HG03097 (cell line): ENCODE results near the gene TCEAL2.
A peak's percentile ranks its signal among the peaks of the same experiment; 100 is the strongest.
"Not testable (repeated sequence)": the region's sequence is repeated elsewhere in the genome, so short reads cannot be mapped to it uniquely, and the experiment has no call there.

Experiments used
- ATAC-seq: cut with Tn5 transposase; IDR thresholded peaks from one replicate; pipeline ENCODE4 v1.9.1; 2021; ENCODE audit not compliant: unreplicated experiment, low FRiP score

The TCEAL2 gene

DNA sequence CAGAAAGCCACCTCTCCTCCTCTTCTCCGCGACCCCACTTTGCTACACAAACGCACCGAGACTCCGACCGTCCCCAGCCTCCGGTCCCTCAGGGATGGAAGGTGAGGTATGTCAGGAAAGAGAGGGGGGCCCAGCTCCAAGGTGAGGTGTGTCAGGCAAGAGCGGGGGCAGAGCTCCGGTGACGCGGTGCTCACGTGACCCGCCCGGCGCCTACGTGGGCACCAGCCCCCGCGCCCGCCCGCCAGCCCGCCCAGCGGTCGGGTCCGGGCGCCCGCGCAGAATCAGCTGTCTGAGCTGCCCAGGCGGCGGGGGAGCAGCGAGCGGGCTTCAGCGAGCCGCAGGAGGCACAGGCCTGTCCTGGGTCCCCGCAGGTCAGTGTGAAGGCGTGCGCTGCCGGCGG lies at the start of gene TCEAL2:
Gene TCEAL2 (plus strand): TSS at position 244 of the 400 bp plus-strand sequence. CDS start 1,152 bp downstream, outside the sequence.
- ATAC-seq, result not testable (repeated sequence)

DNA sequence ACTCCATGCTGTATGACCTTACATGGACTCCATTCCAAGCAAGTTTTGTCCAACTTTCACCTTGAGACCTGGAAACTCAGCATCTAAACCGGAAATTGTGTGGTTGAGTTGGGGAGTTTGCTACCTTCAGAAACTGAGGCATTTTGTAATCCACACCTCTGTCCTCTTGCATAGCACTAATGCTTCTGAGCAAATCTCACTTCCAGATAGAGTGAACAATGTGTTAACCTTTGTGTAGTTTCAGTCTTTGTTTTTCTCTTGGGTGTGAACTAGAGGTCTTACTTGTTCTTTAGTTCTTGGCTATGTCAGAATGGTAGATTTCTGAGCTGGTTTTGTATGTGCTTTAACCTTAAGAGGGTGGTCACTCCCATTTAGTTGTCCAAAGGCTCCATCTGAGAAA lies 48.1 kb upstream of the TCEAL2 start:
- ATAC-seq, result no peak

DNA sequence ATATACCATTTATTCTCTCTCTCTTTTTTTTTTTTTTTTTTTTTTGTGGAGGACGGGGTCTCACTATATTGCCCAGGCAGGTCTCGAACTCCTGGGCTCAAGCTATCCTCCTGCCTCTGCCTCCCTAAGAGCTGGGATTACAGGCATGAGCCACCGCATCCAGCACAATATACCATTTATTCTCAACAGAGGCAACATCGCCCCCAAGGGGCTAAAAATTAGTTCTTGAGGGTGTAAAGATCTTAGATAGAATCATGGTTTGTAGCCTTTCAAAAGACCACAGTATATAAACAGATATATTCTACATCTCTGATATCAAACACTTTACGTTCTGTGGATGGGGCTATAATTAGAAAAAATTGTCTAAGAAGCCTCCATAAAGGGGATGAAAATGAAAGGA lies 39.8 kb upstream of the TCEAL2 start:
- no peak for ATAC-seq

DNA sequence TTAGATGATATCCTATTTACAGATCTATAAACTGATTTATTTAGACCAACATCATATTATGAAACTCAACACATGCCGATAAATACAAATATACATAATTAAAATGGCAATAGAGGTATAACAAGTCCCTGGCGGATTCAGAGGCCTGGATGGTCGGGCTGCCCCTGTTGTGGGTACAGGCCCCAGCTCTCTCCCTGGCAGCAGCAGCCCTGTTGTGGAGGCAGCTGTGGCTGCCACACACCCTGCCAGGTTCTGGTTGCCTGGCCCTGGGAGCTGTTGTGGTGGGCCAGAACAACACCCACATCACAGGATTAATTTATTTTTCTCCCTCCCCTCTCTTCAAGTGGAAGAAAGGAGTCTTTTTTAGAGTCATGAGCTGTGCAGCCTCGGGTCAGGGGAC lies 12.1 kb upstream of the TCEAL2 start:
- no peak for ATAC-seq

DNA sequence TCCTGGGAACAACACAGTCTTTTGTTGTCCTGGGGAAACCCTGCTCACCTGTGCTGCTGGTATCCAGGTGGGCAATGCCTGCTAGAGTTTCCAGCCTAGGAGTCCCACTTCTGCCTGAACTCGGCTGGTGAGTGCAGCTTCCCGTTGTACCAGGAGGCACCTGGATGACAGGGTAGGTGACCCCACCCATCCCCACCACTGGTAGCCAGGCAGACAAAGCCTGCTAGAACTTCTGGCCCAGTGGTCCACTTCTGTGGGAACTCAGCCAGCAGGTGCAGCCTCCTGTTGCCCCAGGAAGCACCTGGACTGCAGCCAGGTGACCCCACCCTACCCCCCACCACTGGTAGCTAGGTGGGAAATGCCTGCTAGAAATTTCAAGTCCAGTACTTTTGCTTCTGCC lies 9.7 kb upstream of the TCEAL2 start:
- ATAC-seq, result no peak

DNA sequence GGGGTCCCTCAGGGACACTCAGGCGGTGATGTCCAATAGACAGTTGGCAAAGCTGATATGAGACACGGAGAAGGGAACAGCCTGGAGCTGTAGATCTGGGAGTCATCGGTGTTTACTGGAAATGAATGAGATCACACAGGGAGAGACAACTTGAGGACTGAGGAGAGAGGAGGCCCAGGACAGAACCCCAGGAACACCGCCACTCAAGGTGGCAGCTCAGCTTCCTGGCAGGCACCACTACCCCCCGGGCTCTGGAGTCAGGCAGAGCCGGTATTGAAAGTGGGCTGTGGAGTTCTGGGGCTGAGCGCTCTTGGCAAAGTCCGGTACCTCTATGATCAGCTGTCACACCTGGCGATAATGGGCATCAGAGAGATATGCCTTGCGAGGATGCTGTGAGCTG lies 465 bp upstream of the TCEAL2 start:
- ATAC-seq, result not testable (repeated sequence)

DNA sequence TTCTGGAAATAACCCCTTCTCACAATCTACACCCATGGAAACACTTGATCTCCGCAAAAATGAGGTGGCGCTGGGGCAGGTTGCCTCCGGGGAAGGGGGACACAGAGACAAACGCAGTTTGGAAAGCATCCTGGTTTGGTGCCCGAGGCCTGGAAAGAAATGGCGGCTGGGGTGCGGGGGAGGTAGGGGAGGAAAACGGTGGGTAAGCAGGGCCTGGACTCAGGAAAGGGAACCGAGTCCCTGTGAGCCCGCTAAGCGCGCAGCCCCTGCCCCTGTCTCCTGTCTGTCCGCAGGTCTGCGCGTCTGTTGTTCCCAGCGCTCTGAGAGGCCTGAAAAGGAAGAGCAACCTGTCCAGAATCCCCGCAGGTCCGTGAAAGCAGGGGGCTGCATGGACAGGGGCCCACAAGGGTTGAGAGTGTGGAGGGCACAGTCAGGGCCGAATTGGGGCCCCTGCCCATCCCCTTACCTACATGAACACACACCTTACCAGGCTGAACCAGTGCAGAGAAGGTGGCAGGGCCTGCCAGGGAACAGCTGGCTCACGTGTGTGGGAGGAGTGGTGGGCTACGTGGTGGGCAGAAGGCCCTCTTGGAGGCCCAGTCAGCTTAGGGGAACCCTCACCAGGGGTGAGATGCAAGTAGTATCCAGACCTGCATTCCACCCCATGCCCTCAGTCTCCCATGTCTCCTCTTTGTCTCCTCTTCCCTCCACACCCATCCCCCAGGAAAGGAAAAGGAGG lies 770 bp downstream of the TCEAL2 start:
- not testable (repeated sequence) for ATAC-seq

DNA sequence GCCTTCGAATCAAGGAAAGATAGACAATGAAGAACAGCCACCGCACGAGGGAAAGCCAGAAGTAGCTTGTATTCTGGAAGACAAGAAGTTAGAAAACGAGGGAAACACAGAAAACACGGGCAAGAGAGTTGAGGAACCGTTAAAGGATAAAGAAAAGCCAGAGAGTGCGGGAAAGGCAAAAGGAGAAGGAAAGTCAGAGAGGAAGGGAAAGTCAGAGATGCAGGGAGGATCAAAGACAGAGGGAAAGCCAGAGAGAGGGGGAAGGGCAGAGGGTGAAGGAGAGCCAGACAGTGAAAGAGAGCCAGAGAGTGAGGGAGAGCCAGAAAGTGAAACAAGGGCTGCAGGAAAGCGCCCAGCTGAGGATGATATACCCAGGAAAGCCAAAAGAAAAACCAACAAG lies 1.4 kb downstream of the TCEAL2 start:
- ATAC-seq, result no peak

DNA sequence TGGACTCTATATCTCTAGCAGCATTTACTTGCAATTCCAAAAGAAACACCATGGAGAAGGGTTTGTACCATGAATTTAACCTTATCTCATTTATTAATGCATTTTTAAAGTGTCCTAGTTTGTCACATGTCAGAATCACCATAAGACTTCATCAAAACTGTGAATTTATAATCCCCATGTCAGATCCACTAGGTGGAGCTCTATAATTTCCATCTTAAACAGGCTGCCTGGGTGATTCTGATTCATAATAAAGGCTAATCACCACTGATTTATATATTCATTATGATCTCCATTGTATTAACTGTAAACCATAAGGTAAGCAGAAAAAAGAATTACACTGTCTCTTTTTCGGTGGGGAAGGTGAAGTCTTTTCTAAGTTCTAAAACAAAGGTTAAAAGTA lies 4.0 kb downstream of the TCEAL2 start:
- ATAC-seq, result no peak

DNA sequence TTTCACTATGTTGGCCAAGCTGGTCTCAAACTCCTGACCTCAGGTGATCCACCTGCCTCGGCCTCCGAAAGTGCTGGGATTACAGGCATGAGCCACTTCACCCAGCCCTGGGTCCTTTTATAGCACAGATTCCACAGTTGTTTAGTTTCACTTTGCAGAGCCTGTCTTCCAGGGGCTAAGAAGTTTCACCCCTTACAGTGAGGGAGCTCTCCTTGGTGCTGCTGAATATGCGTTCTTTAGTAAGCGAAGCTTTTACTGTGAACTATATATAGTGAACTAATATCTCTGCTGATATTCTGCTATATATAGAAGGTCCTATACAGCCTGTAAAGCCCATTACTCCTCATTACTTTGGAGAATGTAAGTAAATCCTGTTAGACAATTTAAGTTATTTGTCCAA lies 12.6 kb downstream of the TCEAL2 start:
- no peak for ATAC-seq

DNA sequence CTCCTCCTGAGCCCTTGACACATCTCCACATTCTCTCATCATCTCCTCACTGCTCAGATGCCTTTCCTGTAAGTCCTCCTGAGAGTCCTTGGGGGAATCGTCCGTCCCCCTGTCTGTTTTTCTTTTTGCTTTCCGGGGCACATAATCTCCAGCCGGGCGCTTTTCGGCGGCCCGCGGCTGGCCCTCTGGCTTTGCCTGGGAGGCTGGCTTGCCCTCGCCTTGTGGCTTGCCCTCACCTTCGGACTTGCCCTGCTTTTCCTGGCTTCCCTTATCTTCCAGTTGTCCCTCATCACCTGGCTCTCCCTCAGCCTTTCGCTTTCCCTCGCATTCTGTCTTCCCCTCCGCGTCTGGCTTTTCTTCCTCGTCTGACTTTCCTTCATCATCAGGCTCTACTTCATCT lies 15.4 kb downstream of the TCEAL2 start:
- ATAC-seq, result not testable (repeated sequence)

DNA sequence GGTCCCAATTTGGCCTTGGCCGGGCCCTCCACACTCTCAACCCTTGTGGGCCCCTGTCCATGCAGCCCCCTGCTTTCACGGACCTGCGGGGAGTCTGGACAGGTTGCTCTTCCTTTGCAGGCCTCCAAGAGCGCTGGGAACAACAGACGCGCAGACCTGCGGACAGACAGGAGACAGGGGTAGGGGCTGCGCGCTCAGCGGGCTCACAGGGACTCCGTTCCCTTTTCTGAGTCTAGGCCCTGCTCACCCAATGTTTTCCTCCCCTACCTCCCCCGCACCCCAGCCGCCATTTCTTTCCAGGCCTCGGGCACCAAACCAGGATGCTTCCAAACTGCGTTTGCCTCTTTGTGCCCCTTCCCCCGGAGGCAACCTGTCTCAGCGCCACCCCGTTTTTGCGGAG lies 16.2 kb downstream of the TCEAL2 start:
- ATAC-seq, result not testable (repeated sequence)

DNA sequence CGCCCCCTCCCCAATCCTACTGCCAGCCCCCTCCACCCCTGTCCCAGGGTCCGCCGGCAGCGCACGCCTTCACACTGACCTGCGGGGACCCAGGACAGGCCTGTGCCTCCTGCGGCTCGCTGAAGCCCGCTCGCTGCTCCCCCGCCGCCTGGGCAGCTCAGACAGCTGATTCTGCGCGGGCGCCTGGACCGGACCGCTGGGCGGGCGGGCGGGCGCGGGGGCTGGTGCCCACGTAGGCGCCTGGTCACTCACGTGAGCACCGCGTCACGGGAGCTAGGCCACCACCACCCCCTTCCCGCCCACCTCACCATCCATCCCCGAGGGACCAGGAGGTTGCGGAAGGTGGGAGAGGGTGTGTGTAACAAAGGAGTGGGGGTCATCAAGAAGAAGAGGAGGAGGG lies 16.8 kb downstream of the TCEAL2 start, which contains the start of gene TCEAL6:
Gene TCEAL6 (minus strand): TSS at position 208 of the 400 bp plus-strand sequence.
- not testable (repeated sequence) for ATAC-seq

DNA sequence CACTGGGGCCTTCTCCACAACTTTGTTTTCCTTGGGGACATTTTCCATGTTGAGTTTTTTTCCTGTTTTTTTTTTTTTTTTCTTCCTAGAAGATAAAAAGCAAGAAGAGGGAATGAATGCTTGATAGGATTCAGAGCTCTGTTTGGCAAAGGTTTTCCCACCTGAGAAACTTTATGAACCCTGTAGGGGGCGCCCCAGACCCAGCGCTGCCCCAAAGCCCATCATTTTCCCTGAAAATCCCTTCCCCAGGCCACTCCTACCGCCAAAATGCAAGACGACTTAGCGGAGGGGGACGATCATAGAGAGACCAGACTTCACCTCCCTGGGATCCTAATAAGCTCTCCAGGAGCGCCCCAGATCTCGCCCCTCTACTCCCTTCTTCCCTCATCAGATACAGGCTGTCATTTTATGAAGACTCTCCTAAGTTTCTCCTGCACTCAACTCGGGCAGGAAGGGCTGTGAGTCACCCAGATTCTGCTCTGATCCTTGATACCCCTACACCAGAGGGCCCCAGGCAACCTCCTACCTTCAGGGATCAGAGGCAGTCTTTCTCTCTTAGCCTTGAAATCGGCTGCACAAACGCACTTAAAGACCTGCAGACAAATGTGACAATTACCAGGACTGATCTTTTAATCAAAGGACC lies 28.9 kb downstream of the TCEAL2 start:
- no peak for ATAC-seq

DNA sequence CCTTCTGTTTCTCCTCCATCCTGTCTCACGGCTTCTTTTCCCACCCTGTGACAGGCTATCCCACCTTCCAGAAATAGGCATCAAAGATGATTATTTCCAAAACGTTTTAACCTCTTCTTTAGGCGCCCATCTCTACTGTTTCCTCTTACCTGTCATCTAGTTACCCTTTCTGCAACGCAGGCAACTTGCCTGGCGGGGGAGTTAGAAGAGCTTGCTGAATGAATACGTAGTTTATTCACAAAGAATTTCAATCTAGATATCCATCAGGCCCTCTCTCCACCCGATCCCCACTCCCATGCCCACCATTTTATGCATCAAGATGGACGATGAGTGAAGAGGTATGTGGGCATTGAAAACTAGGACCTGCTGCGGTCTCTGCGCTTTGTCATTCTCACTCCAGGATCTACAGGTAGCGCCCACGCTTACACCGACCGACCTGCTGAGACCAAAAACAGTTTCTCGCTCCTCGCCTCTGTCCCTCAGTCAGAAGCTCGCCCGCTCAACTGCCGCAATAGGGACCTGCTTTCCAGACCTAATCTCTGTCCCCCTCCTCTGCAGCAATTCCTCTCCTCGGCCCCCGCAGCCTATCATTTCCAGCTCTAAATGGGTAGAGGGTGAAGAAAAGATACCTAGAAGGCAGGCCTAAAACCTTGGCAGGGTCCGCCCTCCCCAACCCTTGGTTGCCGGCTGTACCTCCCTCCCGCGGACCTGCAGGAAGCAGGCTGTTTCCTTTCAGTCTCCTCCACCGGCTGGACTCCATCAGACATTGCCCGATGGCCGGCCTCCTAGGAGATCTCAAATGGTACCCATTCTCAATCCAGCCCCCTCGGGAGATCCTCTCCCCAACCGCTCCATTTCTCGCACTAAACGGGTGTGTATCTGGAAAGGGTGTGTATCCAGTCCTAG lies 29.7 kb downstream of the TCEAL2 start:
- peak; percentile 31 for ATAC-seq

DNA sequence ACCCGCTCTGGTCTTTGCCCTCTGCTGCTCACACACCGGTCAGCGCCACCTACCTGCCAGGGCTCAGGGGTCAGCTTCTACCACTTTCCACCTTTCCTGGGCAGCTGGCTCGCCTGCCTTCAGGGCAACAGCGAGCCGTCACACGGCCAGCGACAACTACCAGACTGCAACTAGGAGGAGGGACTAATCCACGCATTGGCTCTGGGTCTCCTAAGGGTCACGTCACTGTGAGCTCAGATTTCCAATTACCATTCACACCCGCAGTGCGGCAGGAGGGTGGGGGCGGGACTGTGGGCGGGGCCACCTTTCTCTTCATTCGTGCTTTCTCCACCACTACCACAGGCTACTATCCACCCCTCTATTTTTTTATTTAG lies 30.3 kb downstream of the TCEAL2 start, which contains the start of gene BEX5:
Gene BEX5 (minus strand): TSS at position 172 of the 374 bp plus-strand sequence. CDS start 1,712 bp downstream, outside the sequence.
- peak; percentile 88 for ATAC-seq
